MM.1S (cell line): ENCODE data around the gene COMT.

Experiments
- CTCF ChIP-seq: fragments of 300-600 bp; sonication (generic); IDR thresholded peaks from 2 replicates; pipeline ENCODE4 v1.5.1; 2016; ENCODE audit warnings: antibody characterized with exemption, low read length, mixed read lengths
- EZH2 ChIP-seq: fragments of 300-600 bp; sonication (generic); optimal IDR thresholded peaks from 2 replicates; pipeline ENCODE3; 2017; ENCODE audit warnings: low read depth, mild to moderate bottlenecking, antibody characterized with exemption, low read length, mixed read lengths
- EZH2phosphoT487 ChIP-seq: fragments of 300-600 bp; sonication (generic); IDR thresholded peaks from 2 replicates; pipeline ENCODE4 v1.6.1; 2018; ENCODE audit warnings: antibody characterized with exemption, low read length

GRCh38 chr22:20011123-20011992 lies 69.8 kb downstream of the COMT start:
- TF ChIP-seq CTCF (no peak), EZH2 (no peak), EZH2phosphoT487 (no peak)
